ENCODE measurements around the gene ARRB1.

DNA sequence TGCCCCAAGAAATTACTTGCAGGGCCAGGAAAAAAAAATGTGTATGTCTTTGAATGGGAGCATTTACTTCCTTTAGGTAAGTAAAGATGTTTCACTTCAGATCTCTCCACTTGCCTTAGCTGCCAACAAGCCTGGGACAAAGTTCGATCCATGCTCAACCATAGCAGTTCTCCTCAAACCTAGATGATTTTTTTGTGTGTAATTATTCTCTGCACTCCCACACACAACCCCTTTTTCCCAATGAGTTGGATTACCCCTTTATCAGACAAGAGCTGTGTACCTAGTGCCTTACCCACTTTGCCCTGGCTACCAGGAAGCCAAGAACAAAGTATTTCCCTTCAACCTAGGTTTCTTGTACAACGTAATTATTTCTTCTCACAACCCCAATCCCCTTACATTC lies 75.3 kb downstream of the ARRB1 start:
- TF ChIP-seq CTCF (IDR thresholded peaks at IDR 0.05) (no peak), POLR2A (IDR thresholded peaks at IDR 0.05) (no peak)
